IMR-90 (cell line): ENCODE results near the gene OSBP2. TPM values are rescaled to one million over a fixed set of nuclear protein-coding genes. Genes with fewer than 3 reads are reported as not detected.

Source experiments
- ATAC-seq: fragments of 200-7000 bp; cut with Tn5 transposase; 2 replicates; pipeline ENCODE4 v1.9.1; 2020; ENCODE audit warnings: low read depth, mild to moderate bottlenecking, moderate library complexity
- BruUV-seq: library from RNA; stranded (reverse); fragments of 400-500 nt; replicated peaks from 2 replicates; lab custom pipeline; 2021; lab: Mats Ljungman, UMichigan
- CTCF ChIA-PET: fragments of 300-600 bp; formaldehyde crosslinking; extraction: SDS; loops from one replicate; lab custom pipeline; 2021; ENCODE audit warnings: antibody characterized with exemption; lab: Yijun Ruan, JAX
- POLR2A ChIA-PET: fragments of 300-600 bp; sonication (Branson Sonifier 250); formaldehyde crosslinking; loops from one replicate; lab custom pipeline; 2022; ENCODE audit warnings: antibody characterized with exemption; ENCODE audit not compliant: unreplicated experiment; lab: Charles Lee
- DNase-seq: peaks from one replicate; pipeline ENCODE4 v3.0.0; 2013
- H2AFZ ChIP-seq: replicated peaks from 2 replicates; pipeline ENCODE3; 2013; ENCODE audit warnings: low read length, mild to moderate bottlenecking; ENCODE audit not compliant: poor library complexity
- H2AK5ac ChIP-seq: 2 replicates; pipeline ENCODE4 v1.6.1; 2013; ENCODE audit warnings: low read depth, low read length, inconsistent platforms
- H2AK9ac ChIP-seq: replicated peaks from 2 replicates; pipeline ENCODE3; 2013; ENCODE audit warnings: mild to moderate bottlenecking, low read depth, low read length, moderate library complexity; ENCODE audit not compliant: poor library complexity
- H2BK120ac ChIP-seq: 2 replicates; pipeline ENCODE4 v1.6.1; 2013; ENCODE audit warnings: low read depth, low read length, inconsistent platforms
- H2BK15ac ChIP-seq: 3 replicates; pipeline ENCODE4 v1.6.1; 2013; ENCODE audit warnings: low read depth, low read length, inconsistent platforms
- H2BK20ac ChIP-seq: 2 replicates; pipeline ENCODE4 v1.6.1; 2013; ENCODE audit warnings: low read depth, mild to moderate bottlenecking, inconsistent platforms, low read length, moderate library complexity
- H2BK5ac ChIP-seq: 2 replicates; pipeline ENCODE4 v1.6.1; 2013; ENCODE audit warnings: mild to moderate bottlenecking, low read depth, low read length, inconsistent platforms; ENCODE audit not compliant: poor library complexity, severe bottlenecking
- H3K14ac ChIP-seq: replicated peaks from 2 replicates; pipeline ENCODE4 v1.6.1; 2013; ENCODE audit warnings: low read depth, low read length, inconsistent platforms
- H3K18ac ChIP-seq: 2 replicates; pipeline ENCODE4 v1.6.1; 2013; ENCODE audit warnings: low read depth, low read length, control low read depth
- H3K23ac ChIP-seq: 2 replicates; pipeline ENCODE4 v1.6.1; 2013; ENCODE audit warnings: low read depth, low read length, inconsistent platforms
- H3K27ac ChIP-seq: 2 replicates; pipeline ENCODE4 v1.5.1; 2013; ENCODE audit warnings: mild to moderate bottlenecking, control low read depth, low read length; ENCODE audit not compliant: insufficient read depth
- H3K27me3 ChIP-seq: 2 replicates; pipeline ENCODE4 v1.6.1; 2013; ENCODE audit warnings: low read length; ENCODE audit not compliant: control insufficient read depth, insufficient read depth
- H3K36me3 ChIP-seq: 2 replicates; pipeline ENCODE4 v1.6.1; 2013; ENCODE audit warnings: low read length, mixed read lengths; ENCODE audit not compliant: control insufficient read depth, insufficient read depth
- H3K4ac ChIP-seq: 2 replicates; pipeline ENCODE4 v1.6.1; 2013; ENCODE audit warnings: low read depth, low read length, inconsistent platforms
- H3K4me1 ChIP-seq: 2 replicates; pipeline ENCODE4 v1.6.1; 2013; ENCODE audit warnings: low read length, mixed read lengths; ENCODE audit not compliant: control insufficient read depth, insufficient read depth
- H3K4me2 ChIP-seq: 2 replicates; pipeline ENCODE4 v1.6.1; 2013; ENCODE audit warnings: low read depth, mild to moderate bottlenecking, control low read depth, low read length, moderate library complexity
- H3K4me3 ChIP-seq: 2 replicates; pipeline ENCODE4 v1.5.1; 2013; ENCODE audit warnings: low read depth, mild to moderate bottlenecking, control low read depth, low read length, moderate library complexity; ENCODE audit not compliant: insufficient read depth
- H3K56ac ChIP-seq: 2 replicates; pipeline ENCODE4 v1.6.1; 2013; ENCODE audit warnings: low read length, inconsistent platforms; ENCODE audit not compliant: insufficient read depth; ENCODE audit errors: extremely low read depth
- H3K79me1 ChIP-seq, 2 experiments: 2 replicates each; pipeline ENCODE4 v1.6.1; 2013; ENCODE audit warnings: low read length in 2 of 2, inconsistent platforms in 1 of 2, low read depth in 1 of 2
- H3K9ac ChIP-seq: 2 replicates; pipeline ENCODE4 v1.6.1; 2013; ENCODE audit warnings: low read depth, low read length, control low read depth
- H3K9me1 ChIP-seq: 2 replicates; pipeline ENCODE4 v1.6.1; 2013; ENCODE audit warnings: low read length, inconsistent platforms; ENCODE audit not compliant: insufficient read depth
- H3K9me3 ChIP-seq: 2 replicates; pipeline ENCODE4 v1.6.1; 2013; ENCODE audit warnings: low read length; ENCODE audit not compliant: control insufficient read depth, insufficient read depth
- H4K20me1 ChIP-seq: 2 replicates; pipeline ENCODE4 v1.6.1; 2013; ENCODE audit warnings: low read length, inconsistent platforms; ENCODE audit not compliant: insufficient read depth
- H4K5ac ChIP-seq: 2 replicates; pipeline ENCODE4 v1.6.1; 2013; ENCODE audit warnings: mild to moderate bottlenecking, low read depth, low read length, control low read depth
- H4K8ac ChIP-seq, 2 experiments: 2 replicates each; pipeline ENCODE4 v1.6.1; 2013; ENCODE audit warnings: low read depth in 2 of 2, low read length in 2 of 2, control low read depth in 1 of 2, inconsistent platforms in 1 of 2
- H4K91ac ChIP-seq: 2 replicates; pipeline ENCODE4 v1.6.1; 2013; ENCODE audit warnings: low read depth, low read length, inconsistent platforms; ENCODE audit not compliant: insufficient read depth
- CEBPB ChIP-seq: IDR thresholded peaks from 2 replicates; pipeline ENCODE4 v1.6.1; 2012; ENCODE audit warnings: low read depth, low read length, improper control_type of control experiment
- CHD1 ChIP-seq: IDR thresholded peaks from 2 replicates; pipeline ENCODE4 v1.6.1; 2012; ENCODE audit warnings: low read depth, low read length, improper control_type of control experiment
- FOS ChIP-seq: fragments of 150-350 bp; IDR thresholded peaks from 2 replicates; pipeline ENCODE4 v1.6.1; 2016; ENCODE audit warnings: low read depth, low read length
- MAFK ChIP-seq: IDR thresholded peaks from 2 replicates; pipeline ENCODE4 v1.6.1; 2012; ENCODE audit warnings: low read depth, low read length, improper control_type of control experiment
- MAZ ChIP-seq: IDR thresholded peaks from 2 replicates; pipeline ENCODE4 v1.6.1; 2012; ENCODE audit warnings: low read depth, mild to moderate bottlenecking, low read length, improper control_type of control experiment, moderate library complexity, borderline replicate concordance
- MXI1 ChIP-seq: IDR thresholded peaks from 2 replicates; pipeline ENCODE4 v1.6.1; 2012; ENCODE audit warnings: low read depth, mild to moderate bottlenecking, low read length, moderate library complexity, borderline replicate concordance
- RAD21 ChIP-seq: IDR thresholded peaks from 2 replicates; pipeline ENCODE4 v1.6.1; 2012; ENCODE audit warnings: low read length, improper control_type of control experiment
- RCOR1 ChIP-seq: IDR thresholded peaks from 2 replicates; pipeline ENCODE4 v1.6.1; 2012; ENCODE audit warnings: mild to moderate bottlenecking, low read length, improper control_type of control experiment; ENCODE audit not compliant: insufficient replicate concordance
- RFX5 ChIP-seq: IDR thresholded peaks from 2 replicates; pipeline ENCODE4 v1.8.0; 2012; ENCODE audit warnings: low read depth, mild to moderate bottlenecking, low read length, moderate library complexity
- SMC3 ChIP-seq: fragments of 150-350 bp; IDR thresholded peaks from 2 replicates; pipeline ENCODE4 v1.6.1; 2016; ENCODE audit warnings: low read depth, mild to moderate bottlenecking, antibody characterized with exemption, low read length, moderate library complexity
- WGBS, 2 experiments: methylation state at CpG; one replicate each; pipeline versions ENCODE4 v1.1.5 to v1.1.7; 2013; ENCODE audit warnings: missing lambda C conversion rate in 2 of 2; ENCODE audit not compliant: insufficient read length in 1 of 2; ENCODE audit errors: extremely low coverage in 2 of 2; 5-methylcytosine and 5-hydroxymethylcytosine counted together
- dilution Hi-C: fragments of 300-500 bp; cut with HindIII; formaldehyde crosslinking; loops from one replicate; pipeline ENCODE4 v1.14.3; 2018; ENCODE audit warnings: low sequenced_read_pairs; ENCODE audit not compliant: unreplicated experiment
- in situ Hi-C: fragments of 300-500 bp; cut with MboI; formaldehyde crosslinking; loops from 3 replicates; pipeline ENCODE4 v1.14.3; 2019; ENCODE audit warnings: low sequenced_read_pairs, inconsistent platforms, mixed read lengths
- intact Hi-C: fragments of 100-400 bp; cut with micrococcal nuclease; formaldehyde crosslinking; loops from 2 replicates; pipeline ENCODE4 v1.10.0; 2022
- polyA plus RNA-seq, 3 experiments: library from polyadenylated mRNA; depleted of rRNA; stranded (reverse); fragments of >200 nt; gene quantifications; 2 replicates each; pipeline ENCODE4 v1.2.3, GENCODE V29; 2012; ENCODE audit warnings: low replicate concordance in 1 of 3
- total RNA-seq: library from RNA; depleted of rRNA; stranded (reverse); fragments of >200 nt; gene quantifications from 2 replicates; pipeline ENCODE4 v1.2.3, GENCODE V29; 2012
- TF ChIP-seq, protein P1 (sequence below): fragments of 150-350 bp; IDR thresholded peaks from 2 replicates; pipeline ENCODE4 v1.6.1; 2017; ENCODE audit warnings: mild to moderate bottlenecking, antibody characterized with exemption, low read length, low read depth
- TF ChIP-seq, protein P2 (sequence below): conservative IDR thresholded peaks from 2 replicates; pipeline ENCODE4 v1.5.1; 2012; ENCODE audit warnings: mild to moderate bottlenecking, low read depth, low read length, improper control_type of control experiment

OSBP2 gene
- total and polyA plus RNA-seq, 2 of the 4 experiments (the other 2 are of a cell fraction), result 1.8 to 2.2 TPM

DNA sequence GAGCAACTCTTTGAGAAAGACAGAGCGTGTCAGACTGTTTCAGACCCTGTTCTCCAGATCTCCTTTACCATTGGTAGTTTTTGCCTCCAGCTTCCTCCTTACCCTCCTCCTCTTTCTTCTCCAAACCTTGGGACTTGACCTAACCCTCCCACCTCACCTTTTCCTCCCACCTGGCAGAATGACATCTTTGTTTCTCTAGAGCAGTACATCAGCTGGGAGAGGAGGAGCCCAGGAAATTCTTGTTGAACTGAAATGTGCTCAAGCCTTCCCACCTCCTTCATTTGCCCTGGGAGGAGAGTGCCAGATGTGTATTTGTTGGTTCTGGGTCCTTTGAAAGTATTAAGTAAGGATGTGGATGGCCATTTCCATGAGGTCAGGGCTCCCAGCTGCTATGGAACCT lies 17.4 kb downstream of the OSBP2 start:
- no peak for ATAC-seq
- WGBS, 2 experiments, result no CpG with 5 or more reads among the region's 1 CpG
- Histone ChIP-seq H3K56ac (no peak overlapping the region), H2BK15ac (no peak overlapping the region), H2AK5ac (no peak overlapping the region), H3K27ac (no peak overlapping the region), H3K27me3 (no peaks in the 10 kb centered on the region), H3K36me3 (no peaks in the 10 kb centered on the region), H3K4me1 (no peaks in the 10 kb centered on the region; the same call in 1 of the 2 replicates), H3K9me3 (no peaks in the 10 kb centered on the region), H2AFZ (no peak overlapping the region), H2BK120ac (no peak overlapping the region), H4K8ac (no peak overlapping the region), H3K4me3 (no peak overlapping the region), H3K9ac (no peak overlapping the region), H3K23ac (no peak overlapping the region), H2BK20ac (no peak overlapping the region), H4K91ac (no peak overlapping the region), H2AK9ac (no peak overlapping the region), H3K4ac (no peak overlapping the region), H3K4me2 (no peak overlapping the region), H2BK5ac (no peak overlapping the region), H3K79me1 (no peaks in the 10 kb centered on the region), H4K5ac (no peak overlapping the region), H3K14ac (no peak overlapping the region), H3K9me1 (no peaks in the 10 kb centered on the region), H4K20me1 (no peaks in the 10 kb centered on the region), H3K18ac (no peak overlapping the region)
- in situ Hi-C loops, result no loop called here
- DNase-seq, result no peak
- POLR2A ChIA-PET, result no interaction called here
- no TSS peak for BruUV-seq
- intact Hi-C loops, result no loop called here
- CTCF ChIA-PET, result interaction anchor here (0.7 kb wide), 1 partner anchor 18 kb away, joined by 9 read pairs; no protein-coding TSS in a partner anchor
- TF ChIP-seq CEBPB (no peak), RCOR1 (no peak), SMC3 (no peak), RAD21 (no peak), MXI1 (no peak), MAFK (no peak), CHD1 (no peak), RFX5 (no peak), MAZ (no peak), FOS (no peak)
- TF ChIP-seq, protein P1, sequence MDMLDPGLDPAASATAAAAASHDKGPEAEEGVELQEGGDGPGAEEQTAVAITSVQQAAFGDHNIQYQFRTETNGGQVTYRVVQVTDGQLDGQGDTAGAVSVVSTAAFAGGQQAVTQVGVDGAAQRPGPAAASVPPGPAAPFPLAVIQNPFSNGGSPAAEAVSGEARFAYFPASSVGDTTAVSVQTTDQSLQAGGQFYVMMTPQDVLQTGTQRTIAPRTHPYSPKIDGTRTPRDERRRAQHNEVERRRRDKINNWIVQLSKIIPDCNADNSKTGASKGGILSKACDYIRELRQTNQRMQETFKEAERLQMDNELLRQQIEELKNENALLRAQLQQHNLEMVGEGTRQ, result no peak
- TF ChIP-seq, protein P2, sequence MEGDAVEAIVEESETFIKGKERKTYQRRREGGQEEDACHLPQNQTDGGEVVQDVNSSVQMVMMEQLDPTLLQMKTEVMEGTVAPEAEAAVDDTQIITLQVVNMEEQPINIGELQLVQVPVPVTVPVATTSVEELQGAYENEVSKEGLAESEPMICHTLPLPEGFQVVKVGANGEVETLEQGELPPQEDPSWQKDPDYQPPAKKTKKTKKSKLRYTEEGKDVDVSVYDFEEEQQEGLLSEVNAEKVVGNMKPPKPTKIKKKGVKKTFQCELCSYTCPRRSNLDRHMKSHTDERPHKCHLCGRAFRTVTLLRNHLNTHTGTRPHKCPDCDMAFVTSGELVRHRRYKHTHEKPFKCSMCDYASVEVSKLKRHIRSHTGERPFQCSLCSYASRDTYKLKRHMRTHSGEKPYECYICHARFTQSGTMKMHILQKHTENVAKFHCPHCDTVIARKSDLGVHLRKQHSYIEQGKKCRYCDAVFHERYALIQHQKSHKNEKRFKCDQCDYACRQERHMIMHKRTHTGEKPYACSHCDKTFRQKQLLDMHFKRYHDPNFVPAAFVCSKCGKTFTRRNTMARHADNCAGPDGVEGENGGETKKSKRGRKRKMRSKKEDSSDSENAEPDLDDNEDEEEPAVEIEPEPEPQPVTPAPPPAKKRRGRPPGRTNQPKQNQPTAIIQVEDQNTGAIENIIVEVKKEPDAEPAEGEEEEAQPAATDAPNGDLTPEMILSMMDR, result no peak
- dilution Hi-C loops, result no loop called here
